Measurements from ENCODE around the gene CPT2. TPM values are rescaled to one million over a fixed set of nuclear protein-coding genes. Genes with fewer than 3 reads are reported as not detected.
"Not testable (repeated sequence)": the region's sequence is repeated elsewhere in the genome, so short reads cannot be mapped to it uniquely, and the experiment has no call there.

CPT2 gene
- total RNA-seq, 2 experiments from 2014 or later: 10.6 to 12.0 TPM

- Histone ChIP-seq H3K9me3 (ENCODE audit: control insufficient read depth in 1 of 2, insufficient read depth in 1 of 2, low read length in 2 of 2) (peaks cover 0 to 11% of the 10 kb centered on the region in 2 experiments), H3K27me3 (ENCODE audit: control insufficient read depth in 1 of 2, insufficient read depth in 2 of 2, low read length in 2 of 2) (peaks cover 0 to 2% of the 10 kb centered on the region in 2 experiments), H3K4me1 (ENCODE audit: insufficient read depth, low read length) (peaks cover 4% of the 10 kb centered on the region), H3K27ac (ENCODE audit: low read depth in 1 of 2, low read length in 2 of 2) (no peak overlapping the region), H3K36me3 (ENCODE audit: insufficient read depth, low read length) (no peaks in the 10 kb centered on the region), H3K4me3 (ENCODE audit: low read length) (no peak overlapping the region)
- ChIA-PET POLR2A (interaction anchor here (1.4 to 1.6 kb wide), 2 partner anchors 13 to 479 kb away, joined by 3 to 6 read pairs; partner anchors contain the start of gene CPT2), CTCF (interaction anchor here (0.6 to 1.3 kb wide), 8 partner anchors 10 to 1297 kb away, joined by 3 to 10 read pairs (median 3); no protein-coding TSS in a partner anchor)
- Mint-ChIP-seq H3K4me1 (ENCODE audit: low read depth) (no peaks in the 10 kb centered on the region), H3K9me3 (no peaks in the 10 kb centered on the region), H3K27ac (no peak overlapping the region), H3K36me3 (ENCODE audit: low read depth) (no peaks in the 10 kb centered on the region), H3K4me3 (no peak overlapping the region), H3K27me3 (peaks cover under 1% of the 10 kb centered on the region)
- intact Hi-C loops (cut with DNase I, micrococcal nuclease): loop anchor here in 1 of 2 experiments (2.0 to 5.0 kb wide), 3 partner anchors 275 to 1286 kb away; no protein-coding TSS in a partner anchor
- TF ChIP-seq, protein P1, sequence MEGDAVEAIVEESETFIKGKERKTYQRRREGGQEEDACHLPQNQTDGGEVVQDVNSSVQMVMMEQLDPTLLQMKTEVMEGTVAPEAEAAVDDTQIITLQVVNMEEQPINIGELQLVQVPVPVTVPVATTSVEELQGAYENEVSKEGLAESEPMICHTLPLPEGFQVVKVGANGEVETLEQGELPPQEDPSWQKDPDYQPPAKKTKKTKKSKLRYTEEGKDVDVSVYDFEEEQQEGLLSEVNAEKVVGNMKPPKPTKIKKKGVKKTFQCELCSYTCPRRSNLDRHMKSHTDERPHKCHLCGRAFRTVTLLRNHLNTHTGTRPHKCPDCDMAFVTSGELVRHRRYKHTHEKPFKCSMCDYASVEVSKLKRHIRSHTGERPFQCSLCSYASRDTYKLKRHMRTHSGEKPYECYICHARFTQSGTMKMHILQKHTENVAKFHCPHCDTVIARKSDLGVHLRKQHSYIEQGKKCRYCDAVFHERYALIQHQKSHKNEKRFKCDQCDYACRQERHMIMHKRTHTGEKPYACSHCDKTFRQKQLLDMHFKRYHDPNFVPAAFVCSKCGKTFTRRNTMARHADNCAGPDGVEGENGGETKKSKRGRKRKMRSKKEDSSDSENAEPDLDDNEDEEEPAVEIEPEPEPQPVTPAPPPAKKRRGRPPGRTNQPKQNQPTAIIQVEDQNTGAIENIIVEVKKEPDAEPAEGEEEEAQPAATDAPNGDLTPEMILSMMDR (IDR thresholded peaks at IDR 0.05): no peak
- ATAC-seq (ENCODE audit: poor library complexity) (no peak), DNase-seq (no peak)
Measured at GRCh38 chr1:53182716-53183094, 13.9 kb upstream of the CPT2 start.

GRCh38 chr1:53183095-53183990, 13.3 kb upstream of the CPT2 start:
- POLR2A ChIA-PET: interaction anchor here (1.4 to 1.6 kb wide), 2 partner anchors 13 to 480 kb away, joined by 3 to 6 read pairs; partner anchors contain the start of gene CPT2
- Histone ChIP-seq H3K4me1 (ENCODE audit: insufficient read depth, low read length) (peaks cover 4% of the 10 kb centered on the region), H3K36me3 (ENCODE audit: insufficient read depth, low read length) (no peaks in the 10 kb centered on the region), H3K4me3 (ENCODE audit: low read length) (no peak overlapping the region), H3K9me3 (ENCODE audit: control insufficient read depth in 1 of 2, insufficient read depth in 1 of 2, low read length in 2 of 2) (peaks cover 0 to 11% of the 10 kb centered on the region in 2 experiments), H3K27ac (ENCODE audit: low read depth in 1 of 2, low read length in 2 of 2) (no peak overlapping the region), H3K27me3 (ENCODE audit: control insufficient read depth in 1 of 2, insufficient read depth in 2 of 2, low read length in 2 of 2) (peaks cover 0 to 2% of the 10 kb centered on the region in 2 experiments)
- CTCF ChIA-PET: interaction anchor here (1.1 to 1.3 kb wide), 2 partner anchors 11 to 36 kb away, joined by 3 to 10 read pairs; no protein-coding TSS in a partner anchor
- Mint-ChIP-seq H3K27me3 (no peaks in the 10 kb centered on the region), H3K4me3 (no peak overlapping the region), H3K27ac (no peak overlapping the region), H3K36me3 (ENCODE audit: low read depth) (no peaks in the 10 kb centered on the region), H3K9me3 (no peaks in the 10 kb centered on the region), H3K4me1 (ENCODE audit: low read depth) (no peaks in the 10 kb centered on the region)
- intact Hi-C loops (cut with DNase I, micrococcal nuclease): loop anchor here in 1 of 2 experiments (2.0 to 5.0 kb wide), 3 partner anchors 276 to 1287 kb away; no protein-coding TSS in a partner anchor
- ATAC-seq (ENCODE audit: poor library complexity): no peak
- DNase-seq: no peak
- TF ChIP-seq, protein P1 (IDR thresholded peaks at IDR 0.05): no peak

DNA sequence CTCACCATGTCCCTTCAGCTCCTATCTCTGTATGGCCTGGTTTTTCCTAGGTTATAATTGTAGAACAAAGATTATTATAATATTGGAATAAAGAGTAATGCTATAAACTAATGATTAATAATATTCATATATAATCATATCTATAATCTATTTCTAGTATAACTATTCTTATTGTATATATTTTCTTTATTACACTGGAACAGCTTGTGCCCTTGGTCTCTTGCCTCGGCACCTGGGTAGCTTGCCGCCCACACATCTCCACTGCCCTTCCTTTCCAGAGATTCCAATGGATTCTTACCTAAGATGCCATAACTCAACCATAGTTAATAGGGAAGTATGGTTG, 10.7 kb upstream of the CPT2 start:
- H3K27me3 ChIP-seq (ENCODE audit: control insufficient read depth in 1 of 2, insufficient read depth in 2 of 2, low read length in 2 of 2); H3K36me3 ChIP-seq (ENCODE audit: insufficient read depth, low read length); H3K4me1 ChIP-seq (ENCODE audit: insufficient read depth, low read length); H3K27ac Mint-ChIP-seq; intact Hi-C loops (cut with DNase I, micrococcal nuclease); H3K27ac ChIP-seq (ENCODE audit: low read depth in 1 of 2, low read length in 2 of 2); H3K36me3 Mint-ChIP-seq (ENCODE audit: low read depth); H3K4me1 Mint-ChIP-seq (ENCODE audit: low read depth); DNase-seq; H3K4me3 ChIP-seq (ENCODE audit: low read length); CTCF ChIA-PET; ATAC-seq (ENCODE audit: poor library complexity); H3K27me3 Mint-ChIP-seq; H3K4me3 Mint-ChIP-seq; H3K9me3 Mint-ChIP-seq: not testable (repeated sequence)
- POLR2A ChIA-PET: interaction anchor here (1.6 kb wide), 1 partner anchor 10 kb away, joined by 4 read pairs; no protein-coding TSS in a partner anchor
- peaks cover 0 to 11% of the 10 kb centered on the region in 2 experiments for H3K9me3 ChIP-seq (ENCODE audit: control insufficient read depth in 1 of 2, insufficient read depth in 1 of 2, low read length in 2 of 2)
- TF ChIP-seq, protein P1 (IDR thresholded peaks at IDR 0.05): peak; percentile 7
